SH-SY5Y (cell line): ENCODE results near the gene ESPN.

Experiments
- GATA2 ChIP-seq: IDR thresholded peaks from 2 replicates; pipeline ENCODE4 v1.6.1; 2011; ENCODE audit warnings: mild to moderate bottlenecking, low read depth, low read length
- GATA3 ChIP-seq: IDR thresholded peaks from 2 replicates; pipeline ENCODE4 v1.6.1; 2011; ENCODE audit warnings: low read depth, mild to moderate bottlenecking, low read length, moderate library complexity

GRCh38 chr1:6392809-6393399 lies 31.7 kb upstream of the ESPN start:
- TF ChIP-seq GATA3 = no peak
- TF ChIP-seq GATA2 = no peak
